Stimulated activated CD8-positive, alpha-beta memory T cell treated with anti-CD3 and anti-CD28 coated beads, Interleukin-15, amount 100 ng/mL, for 24 hours (primary cell): ENCODE measurements around the gene SMARCE1.

Experiments used
- DNase-seq: peaks from one replicate; pipeline ENCODE4 v3.0.0-alpha.2; 2020; ENCODE audit warnings: low read depth

The SMARCE1 gene

GRCh38 chr17:40579471-40579870 is 68.1 kb downstream of the SMARCE1 start:
- no peak for DNase-seq

- no peak for DNase-seq
Measured at GRCh38 chr17:40577611-40578065, 70.0 kb downstream of the SMARCE1 start.

DNA sequence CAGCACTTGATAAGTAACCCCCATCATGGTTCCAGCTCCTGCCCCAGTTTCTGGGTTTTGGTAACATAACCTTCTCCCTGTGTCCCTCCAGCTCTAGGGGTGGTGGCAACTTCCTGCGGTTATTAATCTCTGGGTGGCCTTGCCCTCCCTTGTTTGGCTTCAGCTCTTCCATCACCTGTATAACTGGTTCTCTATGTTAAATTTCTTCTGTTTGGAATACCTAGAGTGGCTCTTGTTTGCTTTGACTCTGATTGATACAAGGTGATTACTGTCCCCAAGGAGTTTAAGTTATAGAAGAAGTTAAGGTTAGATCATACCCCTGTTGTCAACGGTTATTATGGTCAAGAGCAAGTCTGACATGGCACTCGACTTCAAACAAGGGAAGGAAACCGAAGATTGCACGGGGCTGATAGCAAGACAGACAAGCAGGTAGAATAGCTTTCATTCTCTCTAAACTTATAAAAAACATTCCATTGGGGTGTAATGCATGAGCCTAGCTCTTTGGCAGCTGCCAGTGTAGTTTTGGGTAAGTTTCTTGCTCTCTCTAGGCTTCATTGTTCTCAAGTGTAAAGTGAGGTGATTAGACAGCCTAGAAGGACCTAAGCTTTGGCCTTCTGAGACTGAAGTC is 71.4 kb downstream of the SMARCE1 start:
- DNase-seq = no peak
